Endothelial cell of hepatic sinusoid (primary cell): ENCODE measurements around the gene HOXB3.

Experiments
- in situ Hi-C: cut with HindIII; loops from 2 replicates; pipeline ENCODE4 v1.10.0; 2017; ENCODE audit warnings: low sequenced_read_pairs

The HOXB3 gene

DNA sequence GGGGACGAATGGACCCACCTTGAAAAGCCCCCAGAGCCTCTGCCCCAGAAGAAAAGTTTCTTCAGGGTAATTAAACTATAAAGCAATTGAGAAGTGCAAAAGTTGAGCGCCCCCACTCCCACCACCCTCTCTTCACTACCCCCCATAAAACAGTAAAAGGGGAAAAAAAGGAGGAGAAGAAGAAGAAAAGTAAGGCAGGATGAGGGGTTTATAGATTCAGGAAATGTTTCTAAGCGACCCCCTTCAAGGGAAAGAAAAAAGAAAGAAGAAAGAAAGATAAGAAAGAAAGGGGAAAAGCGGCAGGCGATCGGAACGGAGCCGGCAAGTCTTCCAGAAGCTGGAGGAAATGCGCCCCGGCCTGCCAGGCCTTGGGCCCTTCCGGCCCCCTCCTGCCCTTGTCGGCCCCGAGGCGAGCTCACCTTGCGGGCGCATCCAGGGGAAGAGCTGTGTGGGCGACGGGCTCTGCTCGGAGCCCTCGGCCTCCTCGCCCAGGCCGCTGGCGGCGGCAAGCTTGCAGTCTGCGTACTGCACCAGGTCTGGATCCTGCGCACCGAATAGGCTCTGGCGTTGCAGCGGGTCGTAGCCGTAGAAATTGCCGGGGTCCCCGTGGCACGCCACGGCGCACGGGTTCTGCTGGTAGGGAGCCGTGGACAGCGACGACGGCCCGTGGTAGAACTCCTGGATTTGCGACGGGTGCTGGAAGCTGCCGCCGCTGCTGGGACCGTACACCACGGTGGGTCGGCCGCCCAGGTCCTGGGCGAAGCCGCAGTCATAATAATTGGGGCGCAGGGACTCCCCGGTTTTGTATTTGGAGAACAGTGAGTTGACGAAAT is 24.0 kb upstream of the HOXB3 start:
- in situ Hi-C loops = no loop called here

DNA sequence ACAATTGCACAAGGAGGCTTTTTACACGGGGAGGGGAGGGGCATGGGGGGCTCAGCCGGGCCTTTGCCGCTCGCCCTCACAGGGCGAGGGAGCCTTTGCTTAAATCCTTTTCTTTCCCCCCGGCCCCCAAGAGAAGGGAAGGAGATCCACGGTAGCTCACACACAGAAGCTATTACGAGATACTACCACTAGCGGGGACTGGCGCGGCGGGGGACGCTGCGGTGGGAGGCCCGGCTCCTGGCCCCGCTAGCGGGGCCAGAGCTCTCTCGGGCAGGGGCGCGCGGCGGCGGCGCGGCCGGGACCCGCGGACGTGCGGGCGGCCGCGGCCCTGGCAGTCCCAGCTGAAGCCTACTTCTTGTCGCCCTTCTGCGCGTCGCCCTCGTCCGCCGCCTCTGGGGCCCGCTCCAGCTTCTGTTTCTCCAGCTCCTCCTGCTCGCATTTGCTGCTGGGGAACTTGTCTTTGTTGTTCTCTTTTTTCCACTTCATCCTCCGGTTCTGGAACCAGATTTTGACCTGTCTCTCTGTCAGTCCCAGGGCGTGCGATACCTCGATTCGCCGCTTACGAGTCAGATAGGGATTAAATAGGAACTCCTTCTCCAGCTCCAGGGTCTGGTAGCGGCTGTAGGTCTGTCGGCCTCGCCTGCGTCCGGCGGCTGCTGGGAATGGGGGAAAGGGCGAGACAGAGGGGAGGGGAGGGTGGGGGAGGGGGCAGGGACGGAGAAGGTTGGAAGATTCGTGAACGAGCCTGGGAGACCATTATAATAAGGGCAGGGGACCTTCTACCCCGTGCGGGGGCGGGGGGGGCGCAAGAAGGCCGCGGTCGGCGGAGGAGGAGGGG is 23.0 kb upstream of the HOXB3 start:
- in situ Hi-C loops = no loop called here

- in situ Hi-C loops = no loop called here
Observed at GRCh38 chr17:48612456-48612853, 22.4 kb upstream of the HOXB3 start.

- in situ Hi-C loops = no loop called here
Observed at GRCh38 chr17:48611681-48612455, 21.8 kb upstream of the HOXB3 start.

DNA sequence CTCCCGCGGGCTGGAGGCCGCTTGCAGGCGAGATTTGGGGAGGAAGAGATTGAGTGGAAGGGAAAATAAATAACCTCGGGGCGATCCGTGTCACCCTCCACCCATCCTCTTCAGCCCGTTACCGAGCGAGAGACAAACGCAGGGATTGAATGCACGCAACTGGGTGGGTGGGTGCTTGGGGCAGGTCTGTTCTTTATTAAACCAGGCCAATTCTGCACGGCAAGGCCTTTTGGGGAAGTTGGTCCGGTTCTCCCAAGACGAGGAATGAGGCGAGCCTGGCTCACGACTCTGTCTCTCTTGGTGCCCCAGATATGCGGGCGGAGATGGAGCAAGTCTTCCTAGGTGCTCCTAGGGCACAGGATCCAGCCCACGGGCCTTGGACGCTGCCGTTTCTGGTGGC is 21.2 kb upstream of the HOXB3 start:
- in situ Hi-C loops = no loop called here

DNA sequence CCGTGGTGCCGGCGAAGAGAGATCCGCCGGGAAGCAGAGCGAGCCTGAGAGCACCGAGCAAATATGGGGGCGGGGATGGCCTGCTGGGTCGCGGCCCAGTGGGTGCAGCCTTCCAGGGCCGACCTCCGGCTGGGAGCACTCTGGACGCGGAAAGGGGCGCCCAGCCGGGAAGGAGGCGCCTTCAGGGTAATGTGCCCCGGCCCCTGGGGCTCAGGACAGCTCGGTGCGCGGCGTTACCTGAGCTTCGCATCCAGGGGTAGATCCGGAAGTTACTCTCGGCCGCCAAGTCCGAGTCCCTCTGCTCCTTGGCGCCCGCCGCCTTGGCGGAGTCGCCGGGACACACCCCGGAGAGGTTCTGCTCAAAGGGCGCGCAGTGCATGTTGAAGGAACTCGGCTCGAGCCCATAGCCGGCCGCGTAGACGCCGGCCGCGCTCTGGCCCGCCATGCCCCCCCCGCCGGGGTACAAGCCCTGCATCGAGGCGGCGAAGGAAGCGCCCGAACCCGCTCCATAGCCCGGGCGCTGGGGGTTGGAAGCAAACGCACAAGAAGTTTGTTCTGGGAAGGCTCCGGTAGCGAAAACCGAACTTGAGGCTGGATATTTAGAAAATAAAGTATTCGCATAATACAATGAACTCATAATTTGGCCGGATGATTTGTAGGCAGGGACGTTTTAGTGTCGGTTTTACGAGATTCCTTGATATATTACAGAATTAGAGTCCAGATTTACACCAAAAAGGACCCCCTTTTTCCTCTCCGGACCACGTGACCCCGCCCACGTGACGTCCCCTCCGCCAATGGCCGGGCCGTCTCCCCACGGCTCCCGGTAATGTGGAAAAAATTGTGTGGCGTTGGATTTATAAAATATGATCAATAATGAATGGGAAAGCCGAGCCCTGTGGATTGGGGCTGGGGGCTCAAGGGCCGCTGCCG is 20.5 kb upstream of the HOXB3 start, which contains the start of gene HOXB7:
Gene HOXB7 (minus strand): TSS at position 736 of the 930 bp plus-strand sequence. CDS start 99 bp downstream, at position 637.
- in situ Hi-C loops = no loop called here

DNA sequence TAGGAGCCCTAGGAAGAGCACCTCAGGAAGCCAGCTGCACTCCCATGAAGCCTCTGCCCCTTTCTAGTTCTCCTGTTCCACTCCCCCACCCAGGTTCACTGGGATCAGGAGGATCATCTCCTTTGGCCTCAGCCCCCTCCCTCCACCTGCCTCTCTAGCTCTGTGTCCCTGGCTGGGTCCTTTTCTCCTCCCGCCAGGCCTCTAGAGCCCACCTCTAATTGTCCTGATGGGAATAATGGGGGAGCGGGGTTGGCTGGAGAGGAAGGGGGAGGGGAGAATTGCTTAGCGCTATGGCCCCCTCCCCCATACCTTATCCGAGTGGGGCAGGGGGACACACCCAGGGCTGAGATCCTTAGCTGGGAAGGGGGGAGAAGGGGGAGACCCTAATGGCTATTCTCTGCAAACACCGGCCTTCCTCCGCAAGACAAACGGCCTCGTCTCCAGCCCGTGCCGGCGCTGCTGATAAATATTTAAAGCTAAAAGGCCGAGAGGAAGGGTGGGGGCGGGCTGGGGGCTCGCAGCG is 19.8 kb upstream of the HOXB3 start:
- in situ Hi-C loops = no loop called here

GRCh38 chr17:48609033-48609432 is 19.0 kb upstream of the HOXB3 start:
- in situ Hi-C loops = no loop called here

GRCh38 chr17:48608494-48608834 is 18.4 kb upstream of the HOXB3 start:
- in situ Hi-C loops = no loop called here

DNA sequence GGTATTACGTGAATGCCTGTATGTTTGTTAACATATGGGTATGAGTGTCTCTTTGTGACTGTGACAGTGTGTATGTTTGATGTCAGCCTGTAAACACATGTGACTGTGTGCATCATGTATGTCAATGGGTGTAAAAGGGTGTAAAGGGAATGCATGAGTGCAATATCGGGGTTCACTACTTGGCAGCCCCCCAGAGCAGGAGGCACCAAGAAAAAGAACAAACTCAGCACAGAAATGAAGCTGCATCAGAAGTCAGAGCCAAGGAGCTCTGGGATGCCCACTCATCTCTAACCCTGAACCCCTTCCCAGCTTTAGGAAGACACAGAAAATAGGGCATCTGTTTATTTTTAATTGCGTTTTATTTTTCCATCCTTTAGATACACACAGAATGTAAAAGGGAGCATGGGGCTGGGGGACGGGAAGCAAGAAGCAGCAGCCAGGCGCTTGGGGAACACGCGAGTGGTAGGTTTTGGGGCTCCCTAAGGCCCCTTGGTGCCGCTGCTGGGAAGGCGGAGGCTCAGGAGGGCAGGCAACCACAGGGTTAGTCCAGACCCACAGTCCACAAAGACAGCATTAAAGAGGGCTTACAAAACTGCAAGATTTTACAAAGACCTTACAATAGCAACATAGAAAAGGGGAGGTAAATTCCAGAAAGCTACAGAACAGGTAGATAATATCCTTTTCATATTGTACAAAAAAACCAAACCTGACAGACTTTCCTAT is 17.0 kb upstream of the HOXB3 start:
- in situ Hi-C loops = no loop called here

DNA sequence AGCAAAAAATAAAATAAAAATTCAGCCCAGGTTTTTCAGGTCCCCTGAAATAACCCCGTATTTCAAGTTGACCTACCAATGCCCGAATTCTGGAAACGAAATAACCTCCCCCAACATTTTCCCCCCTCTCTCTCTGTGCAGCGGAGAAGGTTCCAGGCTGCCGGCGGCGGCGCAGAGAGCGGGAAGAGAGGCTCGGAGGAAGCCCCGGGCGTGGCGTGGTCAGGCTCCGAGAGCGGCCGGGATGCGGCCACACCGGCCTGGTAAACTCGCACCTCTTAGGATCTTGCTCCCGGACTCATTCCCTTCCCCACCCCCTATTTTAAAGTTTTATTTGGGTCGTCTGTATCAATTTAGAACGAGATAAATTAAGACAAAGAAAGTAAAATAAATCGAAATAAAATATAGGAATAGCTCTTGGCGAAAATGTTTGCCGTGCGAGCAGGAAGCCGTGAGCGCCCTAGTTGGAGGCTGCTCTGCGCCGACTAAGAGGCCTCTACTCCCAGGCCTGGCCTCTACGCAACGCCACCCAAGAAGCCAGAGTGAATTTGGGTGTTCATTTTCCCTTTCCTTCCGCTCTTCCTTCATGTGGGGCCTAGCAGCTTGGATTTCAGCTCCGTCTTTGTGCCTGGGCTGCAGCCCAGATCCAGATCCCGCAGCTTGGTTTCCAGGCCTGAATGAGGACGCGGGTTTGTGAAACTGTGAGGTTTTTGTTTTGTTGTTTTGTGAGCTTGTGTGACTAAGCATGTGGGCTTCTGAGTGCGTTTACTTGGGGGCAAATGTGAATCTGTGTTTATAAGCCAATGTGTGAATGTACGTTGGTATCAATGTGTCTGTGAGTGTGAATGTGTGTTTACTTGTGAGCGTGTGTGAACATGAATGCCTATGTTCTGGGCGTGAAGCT is 16.2 kb upstream of the HOXB3 start:
- in situ Hi-C loops = no loop called here

DNA sequence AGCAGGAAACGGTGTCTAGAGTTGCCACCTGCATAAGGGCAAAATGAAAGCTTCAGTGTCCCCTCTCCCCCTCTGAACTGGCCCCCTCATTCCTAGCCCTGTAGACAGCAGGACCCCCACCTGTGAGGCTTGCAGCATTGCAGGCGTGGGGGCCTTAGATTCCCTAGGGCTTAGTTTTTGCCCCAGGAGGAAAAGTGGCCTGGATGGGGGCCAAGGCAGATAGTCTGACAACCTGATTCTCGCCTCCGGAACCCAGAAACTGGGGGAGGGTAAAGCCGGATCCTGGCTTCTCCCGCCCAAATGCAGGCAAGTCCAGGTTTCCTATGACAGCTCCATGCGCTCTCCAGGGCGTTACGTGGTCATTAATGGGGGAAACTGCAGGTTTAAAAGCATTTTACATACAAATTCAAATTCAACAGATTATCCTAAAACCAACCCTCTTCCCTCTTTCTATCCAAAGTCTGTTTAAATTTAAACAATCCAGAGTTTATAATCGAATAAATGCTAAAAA is 15.4 kb upstream of the HOXB3 start:
- in situ Hi-C loops = no loop called here

GRCh38 chr17:48604770-48605329 is 14.8 kb upstream of the HOXB3 start, which contains the start of gene HOXB6:
HOXB6 (minus strand) TSS chr17:48604986; CDS start chr17:48598150, 6,836 bp downstream.
- in situ Hi-C loops = no loop called here

GRCh38 chr17:48603959-48604769 is 14.1 kb upstream of the HOXB3 start:
- in situ Hi-C loops = no loop called here

GRCh38 chr17:48601539-48602425 is 11.7 kb upstream of the HOXB3 start:
- in situ Hi-C loops = no loop called here

DNA sequence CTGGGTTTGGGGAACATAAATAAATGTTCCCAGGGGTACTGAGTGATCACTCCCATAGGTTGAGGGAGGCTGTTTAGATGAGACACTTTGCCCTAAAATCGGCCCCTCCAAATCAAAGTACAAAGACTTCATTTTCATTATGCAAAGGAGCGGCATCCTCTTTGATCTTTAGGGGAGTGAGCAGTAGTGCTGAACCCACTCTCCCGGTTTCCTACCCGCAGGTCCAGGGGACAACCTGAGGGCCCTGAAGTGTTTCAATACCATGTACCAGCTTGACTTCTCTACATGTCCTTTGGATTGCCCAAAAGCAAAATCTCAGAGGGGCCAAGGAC is 11.1 kb upstream of the HOXB3 start:
- in situ Hi-C loops = no loop called here
